Neural progenitor cell (in vitro differentiated cells): ENCODE measurements around the gene TRIM46.
"Not testable (repeated sequence)": the region's sequence is repeated elsewhere in the genome, so short reads cannot be mapped to it uniquely, and the experiment has no call there.

ENCODE experiments used
- EZH2 ChIP-seq: fragments of 200-600 bp; sonication (generic); IDR thresholded peaks from 2 replicates; pipeline ENCODE4 v1.6.1; 2017; ENCODE audit warnings: antibody characterized with exemption, mild to moderate bottlenecking, moderate library complexity
- TF ChIP-seq, protein P1 (sequence below): fragments of 200-600 bp; sonication (generic); IDR thresholded peaks from 2 replicates; pipeline ENCODE4 v1.5.1; 2017; ENCODE audit warnings: antibody characterized with exemption, mild to moderate bottlenecking

DNA sequence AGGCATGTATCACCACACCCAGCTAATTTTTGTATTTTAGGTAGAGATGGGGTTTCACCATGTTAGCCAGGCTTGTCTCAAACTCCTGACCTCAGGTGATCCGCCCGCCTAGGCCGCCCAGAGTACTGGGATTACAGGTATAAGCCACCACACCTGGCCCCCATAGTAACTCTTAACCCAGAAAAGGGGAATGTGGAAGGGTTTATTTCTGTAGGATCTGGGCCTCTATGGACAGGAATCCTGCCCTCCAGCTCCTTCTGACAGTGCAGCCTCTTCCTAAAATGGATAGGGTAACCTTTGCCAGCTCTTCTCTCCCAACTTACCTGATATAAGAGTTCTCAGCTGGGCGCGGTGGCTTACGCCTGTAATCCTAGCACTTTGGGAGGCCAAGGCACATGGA, 11.0 kb upstream of the TRIM46 start:
- TF ChIP-seq, protein P1, sequence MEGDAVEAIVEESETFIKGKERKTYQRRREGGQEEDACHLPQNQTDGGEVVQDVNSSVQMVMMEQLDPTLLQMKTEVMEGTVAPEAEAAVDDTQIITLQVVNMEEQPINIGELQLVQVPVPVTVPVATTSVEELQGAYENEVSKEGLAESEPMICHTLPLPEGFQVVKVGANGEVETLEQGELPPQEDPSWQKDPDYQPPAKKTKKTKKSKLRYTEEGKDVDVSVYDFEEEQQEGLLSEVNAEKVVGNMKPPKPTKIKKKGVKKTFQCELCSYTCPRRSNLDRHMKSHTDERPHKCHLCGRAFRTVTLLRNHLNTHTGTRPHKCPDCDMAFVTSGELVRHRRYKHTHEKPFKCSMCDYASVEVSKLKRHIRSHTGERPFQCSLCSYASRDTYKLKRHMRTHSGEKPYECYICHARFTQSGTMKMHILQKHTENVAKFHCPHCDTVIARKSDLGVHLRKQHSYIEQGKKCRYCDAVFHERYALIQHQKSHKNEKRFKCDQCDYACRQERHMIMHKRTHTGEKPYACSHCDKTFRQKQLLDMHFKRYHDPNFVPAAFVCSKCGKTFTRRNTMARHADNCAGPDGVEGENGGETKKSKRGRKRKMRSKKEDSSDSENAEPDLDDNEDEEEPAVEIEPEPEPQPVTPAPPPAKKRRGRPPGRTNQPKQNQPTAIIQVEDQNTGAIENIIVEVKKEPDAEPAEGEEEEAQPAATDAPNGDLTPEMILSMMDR = not testable (repeated sequence)
- not testable (repeated sequence) for TF ChIP-seq EZH2
